ENCODE results near the gene GALNT2.

Gene GALNT2

GRCh38 chr1:230243583-230244353 lies 176.7 kb downstream of the GALNT2 start:
- DNase-seq, result no peak

DNA sequence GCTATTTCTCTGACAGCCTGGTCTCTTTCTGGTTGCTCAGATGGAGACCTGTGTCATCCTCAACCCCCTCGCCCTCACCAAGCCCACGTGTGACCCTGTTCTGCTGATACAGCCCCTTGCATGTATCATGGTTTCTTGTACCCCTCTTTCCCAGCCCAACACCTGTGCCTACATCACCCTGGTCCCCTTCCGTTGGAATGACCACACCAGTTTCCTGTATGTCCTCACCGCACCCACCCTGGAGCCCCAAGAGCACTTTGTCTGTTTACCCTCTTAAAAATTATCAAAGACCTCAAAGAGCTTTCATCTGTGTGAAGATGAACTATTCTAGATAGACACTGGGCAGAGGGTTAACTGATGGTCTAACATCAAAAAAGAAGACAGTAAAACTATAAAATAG lies 179.5 kb downstream of the GALNT2 start:
- DNase-seq, result no peak

DNA sequence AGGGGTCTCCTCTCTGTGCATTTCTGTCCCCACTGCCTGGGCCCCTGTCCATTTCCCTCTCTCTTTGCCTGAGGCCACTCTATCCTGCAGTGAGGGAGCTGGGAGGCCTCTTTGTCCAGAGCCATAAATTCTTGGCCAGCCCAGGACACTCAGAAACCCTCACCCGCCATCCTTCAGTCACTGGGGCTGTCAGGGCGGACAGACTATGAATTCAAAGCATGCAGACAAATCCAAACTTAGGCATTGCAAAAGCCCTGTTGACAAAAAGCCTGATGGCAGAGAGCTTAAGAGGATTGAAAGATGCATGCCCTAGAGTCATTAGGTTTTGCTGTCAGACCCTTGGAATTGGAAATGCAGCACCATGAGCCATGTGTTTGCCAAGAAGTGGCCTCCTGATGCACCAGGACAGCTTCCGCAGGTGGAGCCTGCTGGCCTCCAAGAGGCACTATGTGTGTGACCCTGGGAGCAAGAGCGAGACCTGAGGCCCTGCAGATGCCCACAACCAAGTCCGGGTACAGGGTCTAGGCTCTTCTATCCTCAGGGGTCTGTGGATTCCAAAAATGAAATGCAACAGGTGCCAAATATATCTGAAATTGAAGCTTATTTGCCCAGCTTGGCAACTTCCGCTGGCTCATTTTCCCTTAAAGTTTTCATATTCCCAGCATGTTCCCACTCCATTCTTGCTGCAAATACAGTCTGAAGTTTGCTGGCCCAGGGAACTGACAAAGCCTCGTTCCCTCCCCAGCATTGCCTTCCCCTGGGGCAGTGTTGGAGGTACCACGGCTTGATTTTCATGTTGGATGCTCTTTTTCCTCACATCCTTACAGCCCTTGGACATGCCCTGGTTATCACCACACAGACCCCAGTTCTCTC lies 181.2 kb downstream of the GALNT2 start:
- DNase-seq, result no peak

GRCh38 chr1:230248889-230249270 lies 181.8 kb downstream of the GALNT2 start:
- no peak for DNase-seq

DNA sequence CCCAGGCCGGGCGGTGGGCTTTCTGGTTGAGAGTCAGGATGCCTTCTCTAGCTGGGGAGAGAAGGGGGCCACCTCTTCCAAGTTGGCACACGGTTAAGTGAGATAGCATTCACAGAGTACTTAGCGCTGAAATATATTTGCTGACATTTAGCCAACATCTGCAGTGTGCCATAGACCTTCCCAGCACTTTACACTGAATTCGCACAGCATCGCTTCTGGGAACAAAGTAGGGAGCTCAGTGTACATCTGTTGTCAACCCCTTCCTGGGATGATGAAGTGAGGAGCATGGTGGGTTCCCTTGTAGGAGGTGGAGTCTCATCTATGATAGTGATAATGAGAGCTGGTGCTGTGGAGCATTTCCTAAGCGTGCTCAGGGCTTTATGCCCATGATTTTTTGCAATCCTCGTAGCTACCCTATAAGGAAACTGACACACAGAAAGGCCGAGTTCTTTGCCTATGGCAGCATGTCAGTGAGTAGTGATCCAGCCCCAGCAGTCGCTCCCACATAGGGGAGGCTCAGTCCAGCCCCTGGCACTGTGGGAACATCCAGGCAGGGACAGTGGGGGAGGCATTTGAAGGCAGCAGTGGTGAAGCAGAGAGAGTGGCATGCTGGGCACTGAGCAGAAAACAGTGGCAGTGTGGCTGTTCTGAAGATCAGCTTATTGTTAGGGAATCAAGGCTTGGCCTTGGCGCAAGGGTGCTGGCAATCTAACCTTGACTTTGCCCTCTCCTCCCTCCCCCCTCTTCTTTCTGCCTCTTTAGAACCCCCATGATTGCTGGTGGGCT lies 182.8 kb downstream of the GALNT2 start:
- DNase-seq, result no peak

DNA sequence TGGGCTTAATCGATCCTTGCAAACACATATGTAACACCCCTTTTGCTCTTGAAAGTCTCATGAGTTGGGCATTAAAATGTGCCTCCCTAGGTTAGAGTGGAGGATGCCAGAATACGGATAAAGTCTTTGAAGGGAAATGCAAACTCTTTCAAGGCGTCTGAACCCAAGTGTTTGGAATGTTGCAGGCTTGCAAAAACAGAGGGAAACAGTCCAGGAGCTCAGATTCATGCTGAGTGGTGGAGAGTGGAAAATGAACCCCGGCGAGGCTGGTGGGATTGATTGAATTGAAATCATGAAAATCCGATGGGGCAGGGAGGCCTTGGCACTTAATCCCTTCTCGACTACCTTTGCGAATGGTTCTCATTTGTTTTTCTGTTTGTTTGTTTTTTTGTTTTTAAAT lies 183.6 kb downstream of the GALNT2 start:
- DNase-seq, result no peak

DNA sequence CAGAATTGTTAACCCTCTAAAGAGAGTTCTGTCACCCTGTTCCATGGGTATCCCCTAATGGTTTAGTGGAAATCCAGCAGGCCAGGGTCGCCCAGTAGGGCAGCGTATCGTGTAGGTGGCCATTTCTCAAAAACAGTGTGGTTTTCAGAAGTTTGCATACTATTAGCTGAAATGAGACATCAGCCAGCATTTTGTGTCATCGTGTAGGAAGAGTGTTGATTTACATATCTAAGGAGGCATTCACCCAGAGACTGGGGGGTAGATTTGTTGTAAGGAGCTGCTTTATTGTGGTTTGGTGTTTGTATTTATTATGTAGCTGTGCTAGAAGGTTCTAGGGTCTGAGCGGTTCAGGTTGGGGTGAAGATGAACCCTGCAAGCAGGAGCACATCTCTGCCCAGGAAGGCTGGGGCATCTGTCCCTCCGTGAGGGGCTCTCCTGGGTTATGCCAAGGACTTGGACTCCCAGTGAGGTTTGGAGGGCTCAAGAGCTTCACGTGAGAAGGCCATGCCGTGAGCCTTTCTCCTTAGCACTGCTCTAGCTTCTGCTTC lies 184.7 kb downstream of the GALNT2 start:
- no peak for DNase-seq

DNA sequence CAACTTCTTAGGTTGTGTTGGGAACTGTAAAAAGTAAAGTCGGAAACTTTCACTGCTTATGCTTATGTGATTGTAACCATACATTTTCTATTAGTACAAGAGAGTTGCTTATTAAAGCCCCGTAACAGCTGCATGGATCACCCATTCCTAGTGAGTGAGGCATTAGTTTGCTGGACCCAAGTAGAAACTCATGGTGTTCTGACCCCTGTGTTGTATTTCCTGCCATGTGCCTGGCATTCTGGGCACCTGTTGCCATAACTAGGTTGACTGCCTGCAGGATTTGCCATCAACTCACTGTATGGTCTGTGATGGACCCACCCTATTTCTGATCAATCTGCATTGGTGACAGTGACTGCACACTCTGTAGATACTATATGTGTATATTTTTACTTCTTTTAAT lies 186.1 kb downstream of the GALNT2 start:
- DNase-seq, result no peak

GRCh38 chr1:230254265-230254664 lies 187.2 kb downstream of the GALNT2 start:
- DNase-seq, result no peak

- no peak for DNase-seq
Observed at GRCh38 chr1:230255116-230255515, 188.1 kb downstream of the GALNT2 start.

- no peak for DNase-seq
Observed at GRCh38 chr1:230255991-230256390, 189.0 kb downstream of the GALNT2 start.

- no peak for DNase-seq
Observed at GRCh38 chr1:230256896-230257295, 189.9 kb downstream of the GALNT2 start.

- no peak for DNase-seq
Observed at GRCh38 chr1:230259621-230260020, 192.6 kb downstream of the GALNT2 start.

- no peak for DNase-seq
Observed at GRCh38 chr1:230260831-230261230, 193.8 kb downstream of the GALNT2 start.

GRCh38 chr1:230261928-230262650 lies 195.1 kb downstream of the GALNT2 start:
- no peak for DNase-seq

- no peak for DNase-seq
Observed at GRCh38 chr1:230262867-230263567, 196.0 kb downstream of the GALNT2 start.

DNA sequence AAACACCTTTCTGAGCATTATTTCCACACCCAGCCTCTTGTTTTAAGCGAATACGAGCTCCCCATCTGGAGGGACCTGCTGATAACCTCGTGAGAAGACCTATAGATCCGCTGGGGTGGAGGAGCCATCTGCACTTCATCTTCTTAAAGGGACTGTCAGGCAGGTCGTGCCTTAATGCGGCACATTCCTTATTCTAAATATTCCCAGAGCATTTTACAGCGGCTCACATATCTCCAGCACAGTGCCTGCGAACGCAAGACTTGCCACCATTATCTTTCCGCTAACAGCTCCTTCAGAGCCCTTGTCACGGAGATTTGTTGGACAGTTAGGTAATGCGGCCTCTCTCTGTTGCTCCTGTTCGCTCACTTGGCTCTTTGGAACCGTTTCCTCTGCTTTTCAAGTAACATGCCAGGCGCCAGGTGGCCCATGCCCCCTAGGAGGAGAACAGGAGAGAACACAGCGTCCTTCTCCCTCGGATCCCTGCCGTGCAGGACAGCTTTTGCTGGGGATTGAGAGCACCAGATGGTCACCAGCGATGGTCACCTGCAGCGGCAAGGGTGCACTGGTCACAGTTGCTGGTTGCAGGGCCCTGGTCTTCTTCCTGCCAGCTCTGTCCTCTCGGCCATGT lies 196.6 kb downstream of the GALNT2 start:
- no peak for DNase-seq

DNA sequence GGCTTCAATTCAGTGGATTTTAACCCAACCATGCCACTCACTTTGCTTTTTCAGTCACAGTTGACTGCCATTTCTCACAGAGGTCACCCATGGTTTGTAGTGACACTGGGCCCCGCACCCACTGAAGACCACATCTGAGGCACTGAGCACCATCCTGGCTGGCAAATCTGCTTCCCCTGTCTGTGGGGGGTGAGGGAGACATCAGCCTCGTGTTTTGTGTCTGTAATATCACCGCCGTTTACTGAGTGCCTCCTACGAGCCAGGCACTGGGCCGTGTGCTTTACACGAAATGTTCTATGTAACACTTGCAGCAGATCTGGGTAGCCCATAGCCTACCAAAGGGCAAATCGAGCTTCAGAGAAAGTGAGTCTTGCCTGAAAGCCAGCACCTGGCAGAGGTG lies 197.3 kb downstream of the GALNT2 start:
- DNase-seq, result no peak

DNA sequence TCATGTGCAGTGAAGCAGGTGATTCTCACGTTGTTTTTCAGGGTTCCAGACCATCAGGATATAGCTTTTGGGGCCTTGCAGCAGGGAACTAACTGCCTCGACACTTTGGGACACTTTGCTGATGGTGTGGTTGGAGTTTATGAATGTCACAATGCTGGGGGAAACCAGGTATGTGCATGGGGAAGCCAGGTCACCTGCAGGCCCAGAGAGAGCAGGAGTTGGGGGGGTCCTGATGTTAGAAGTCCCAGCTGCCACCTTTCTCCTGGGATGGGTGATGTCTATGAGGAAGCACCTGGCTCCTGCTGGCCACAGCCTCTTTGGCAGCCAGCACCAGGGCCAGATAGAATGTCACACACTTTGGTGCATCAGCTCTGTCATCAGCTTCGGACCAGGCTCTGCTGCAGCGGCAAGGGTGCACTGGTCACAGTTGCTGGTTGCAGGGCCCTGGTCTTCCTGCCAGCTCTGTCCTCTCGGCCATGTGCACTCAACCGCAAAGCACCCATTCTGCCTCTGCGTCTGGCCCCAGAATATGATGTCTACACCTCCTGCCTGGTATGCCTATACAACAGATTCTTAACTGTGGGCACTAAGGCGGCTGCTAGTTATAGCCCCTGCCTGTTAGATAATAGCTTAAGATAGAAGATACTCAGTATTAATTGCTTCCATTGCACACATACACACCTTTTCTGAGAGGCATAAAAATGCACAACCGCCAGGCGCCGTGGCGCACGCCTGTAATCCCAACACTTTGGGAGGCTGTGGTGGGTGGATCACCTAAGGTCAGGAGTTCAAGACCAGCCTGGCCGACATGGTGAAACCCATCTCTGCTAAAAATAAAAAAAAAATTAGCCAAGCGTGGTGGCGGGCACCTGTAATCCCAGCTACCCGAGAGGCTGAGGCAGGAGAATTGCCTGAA lies 198.4 kb downstream of the GALNT2 start:
- DNase-seq, result no peak

DNA sequence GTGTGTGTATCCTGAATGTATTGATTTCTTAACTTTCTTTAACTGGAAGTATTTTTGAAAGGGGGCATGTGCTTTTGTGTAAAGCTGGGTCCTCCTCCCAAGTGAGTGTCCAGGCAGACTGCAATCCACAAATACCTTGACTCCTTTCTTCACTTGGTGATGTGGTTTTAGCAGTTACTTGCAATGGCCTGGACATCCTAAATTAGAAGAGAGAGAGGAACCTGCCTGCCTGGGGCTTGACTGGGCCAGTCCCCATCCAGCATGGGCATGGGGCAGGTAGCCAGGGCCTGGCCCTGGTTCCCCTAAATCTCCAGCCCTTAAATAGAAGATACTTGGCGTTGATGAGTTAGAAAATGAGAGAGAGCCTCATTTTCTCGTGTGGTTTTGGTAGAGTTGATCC lies 199.4 kb downstream of the GALNT2 start:
- DNase-seq, result no peak
